HT1080 (cell line): ENCODE data around the gene FH. TPM values are rescaled to one million over a fixed set of nuclear protein-coding genes. Genes with fewer than 3 reads are reported as not detected.
A peak's percentile ranks its signal among the peaks of the same experiment; 100 is the strongest.

ENCODE experiments used
- DNase-seq: peaks from one replicate; pipeline ENCODE4 v3.0.0-alpha.2; 2015; ENCODE audit warnings: low read depth
- total RNA-seq: library from RNA; depleted of rRNA; stranded (reverse); fragments of >200 nt; shearing (Covaris generic); gene quantifications from 2 replicates; pipeline ENCODE4 v1.2.3, GENCODE V29; 2014

FH gene
- total RNA-seq, 1 experiment from 2014 or later = 101 TPM

GRCh38 chr1:241525026-241525425 is 5.5 kb upstream of the FH start:
- no peak for DNase-seq

- no peak for DNase-seq
These were observed 2.2 kb upstream of the FH start for GRCh38 chr1:241521718-241522117.

- no peak for DNase-seq
These were observed 518 bp upstream of the FH start for GRCh38 chr1:241520080-241520465.

GRCh38 chr1:241518476-241519307 is 863 bp downstream of the FH start:
- DNase-seq = peak; percentile 23

- no peak for DNase-seq
These were observed 6.2 kb downstream of the FH start for GRCh38 chr1:241513378-241513777.

- DNase-seq = no peak
These were observed 12.2 kb downstream of the FH start for GRCh38 chr1:241507189-241507863.

GRCh38 chr1:241503444-241503843 is 16.1 kb downstream of the FH start:
- DNase-seq = no peak

GRCh38 chr1:241499910-241500309 is 19.6 kb downstream of the FH start:
- peak; percentile 40 for DNase-seq

GRCh38 chr1:241495741-241496140 is 23.8 kb downstream of the FH start:
- no peak for DNase-seq

GRCh38 chr1:241488739-241489138 is 30.8 kb downstream of the FH start:
- DNase-seq = no peak

GRCh38 chr1:241485554-241485992 is 34.0 kb downstream of the FH start:
- peak; percentile 39 for DNase-seq

- DNase-seq = no peak
These were observed 34.4 kb downstream of the FH start for GRCh38 chr1:241485145-241485544.

GRCh38 chr1:241482761-241483250 is 36.7 kb downstream of the FH start:
- peak; percentile 84 for DNase-seq

GRCh38 chr1:241479294-241479693 is 40.3 kb downstream of the FH start:
- no peak for DNase-seq

- peak; percentile 86 for DNase-seq
These were observed 43.9 kb downstream of the FH start for GRCh38 chr1:241475671-241476070.

GRCh38 chr1:241473026-241473425 is 46.5 kb downstream of the FH start:
- no peak for DNase-seq

- no peak for DNase-seq
These were observed 48.5 kb downstream of the FH start for GRCh38 chr1:241470908-241471590.

- DNase-seq = no peak
These were observed 49.2 kb downstream of the FH start for GRCh38 chr1:241470361-241470760.

- peak; percentile 43 for DNase-seq
These were observed 53.9 kb downstream of the FH start for GRCh38 chr1:241465673-241466072.

GRCh38 chr1:241464985-241465384 is 54.6 kb downstream of the FH start:
- no peak for DNase-seq

- no peak for DNase-seq
These were observed 57.2 kb downstream of the FH start for GRCh38 chr1:241462391-241462790.
